Endodermal cell (in vitro differentiated cells): ENCODE data around the gene JUP. TPM values are rescaled to one million over a fixed set of nuclear protein-coding genes. Genes with fewer than 3 reads are reported as not detected.
A peak's percentile ranks its signal among the peaks of the same experiment; 100 is the strongest.

Experiments
- DNase-seq: peaks from one replicate; pipeline ENCODE4 v3.0.0-alpha.2; 2017
- H3K27ac ChIP-seq: 2 replicates; pipeline ENCODE4 v1.5.1; 2013; ENCODE audit warnings: mild to moderate bottlenecking, low read depth, low read length, moderate library complexity
- H3K27me3 ChIP-seq: 2 replicates; pipeline ENCODE4 v1.6.1; 2013; ENCODE audit warnings: mild to moderate bottlenecking, low read length, moderate library complexity; ENCODE audit not compliant: insufficient read depth, control insufficient read depth, poor library complexity, severe bottlenecking
- H3K36me3 ChIP-seq: 2 replicates; pipeline ENCODE4 v1.7.0; 2013; ENCODE audit warnings: mild to moderate bottlenecking, low read length, moderate library complexity; ENCODE audit not compliant: control insufficient read depth, insufficient read depth
- H3K4me1 ChIP-seq: one replicate; pipeline ENCODE4 v1.7.0; 2013; ENCODE audit warnings: low read length; ENCODE audit not compliant: control insufficient read depth, insufficient read depth
- H3K4me3 ChIP-seq: 2 replicates; pipeline ENCODE4 v1.5.1; 2013; ENCODE audit warnings: mild to moderate bottlenecking, low read length, moderate library complexity
- H3K9ac ChIP-seq: 2 replicates; pipeline ENCODE4 v1.6.1; 2013; ENCODE audit warnings: mild to moderate bottlenecking, low read length, moderate library complexity; ENCODE audit not compliant: poor library complexity, severe bottlenecking; ENCODE audit errors: extremely low read depth
- H3K9me3 ChIP-seq: 2 replicates; pipeline ENCODE4 v1.6.1; 2013; ENCODE audit warnings: mild to moderate bottlenecking, low read length, moderate library complexity; ENCODE audit not compliant: control insufficient read depth
- H3K27ac Mint-ChIP-seq: 2 replicates; pipeline ENCODE4 v1.8.0; 2020; ENCODE audit warnings: mixed read lengths
- H3K27me3 Mint-ChIP-seq: 2 replicates; pipeline ENCODE4 v1.8.0; 2021; ENCODE audit warnings: mild to moderate bottlenecking, mixed read lengths; ENCODE audit not compliant: insufficient read depth
- H3K36me3 Mint-ChIP-seq: 2 replicates; pipeline ENCODE4 v1.8.0; 2020; ENCODE audit warnings: low read depth, mixed read lengths
- H3K4me1 Mint-ChIP-seq: 2 replicates; pipeline ENCODE4 v1.8.0; 2020; ENCODE audit warnings: mixed read lengths
- H3K4me3 Mint-ChIP-seq: 2 replicates; pipeline ENCODE4 v1.8.0; 2020; ENCODE audit warnings: mild to moderate bottlenecking, moderate library complexity, mixed read lengths
- H3K9me3 Mint-ChIP-seq: 2 replicates; pipeline ENCODE4 v1.8.0; 2020; ENCODE audit warnings: mild to moderate bottlenecking, mixed read lengths
- WGBS, 2 experiments: methylation state at CpG; one replicate each; pipeline versions ENCODE4 v1.1.5 to v1.1.7; 2013; ENCODE audit warnings: missing lambda C conversion rate in 2 of 2, mixed read lengths in 1 of 2; ENCODE audit not compliant: insufficient coverage in 1 of 2, insufficient read length in 1 of 2; 5-methylcytosine and 5-hydroxymethylcytosine counted together
- total RNA-seq, 2 donors: library from RNA; stranded (reverse); fragmentation: NEBNext Ultra II Directional in 1 of 2; extraction: Animal tissue kit (Norgen Biotek cat#: 25700) in 1 of 2; gene quantifications; 2 replicates in 1 of 2; 3 replicates in 1 of 2; pipeline ENCODE4 v1.2.1, GENCODE V29; 2021
- TF ChIP-seq, protein P1 (sequence below): fragments of 200-600 bp; sonication (generic); conservative IDR thresholded peaks from 2 replicates; pipeline ENCODE4 v1.5.0; 2021; ENCODE audit warnings: antibody characterized with exemption, mild to moderate bottlenecking

The JUP gene
- total RNA-seq, 2 donors from 2014 or later: 112 to 167 TPM

DNA sequence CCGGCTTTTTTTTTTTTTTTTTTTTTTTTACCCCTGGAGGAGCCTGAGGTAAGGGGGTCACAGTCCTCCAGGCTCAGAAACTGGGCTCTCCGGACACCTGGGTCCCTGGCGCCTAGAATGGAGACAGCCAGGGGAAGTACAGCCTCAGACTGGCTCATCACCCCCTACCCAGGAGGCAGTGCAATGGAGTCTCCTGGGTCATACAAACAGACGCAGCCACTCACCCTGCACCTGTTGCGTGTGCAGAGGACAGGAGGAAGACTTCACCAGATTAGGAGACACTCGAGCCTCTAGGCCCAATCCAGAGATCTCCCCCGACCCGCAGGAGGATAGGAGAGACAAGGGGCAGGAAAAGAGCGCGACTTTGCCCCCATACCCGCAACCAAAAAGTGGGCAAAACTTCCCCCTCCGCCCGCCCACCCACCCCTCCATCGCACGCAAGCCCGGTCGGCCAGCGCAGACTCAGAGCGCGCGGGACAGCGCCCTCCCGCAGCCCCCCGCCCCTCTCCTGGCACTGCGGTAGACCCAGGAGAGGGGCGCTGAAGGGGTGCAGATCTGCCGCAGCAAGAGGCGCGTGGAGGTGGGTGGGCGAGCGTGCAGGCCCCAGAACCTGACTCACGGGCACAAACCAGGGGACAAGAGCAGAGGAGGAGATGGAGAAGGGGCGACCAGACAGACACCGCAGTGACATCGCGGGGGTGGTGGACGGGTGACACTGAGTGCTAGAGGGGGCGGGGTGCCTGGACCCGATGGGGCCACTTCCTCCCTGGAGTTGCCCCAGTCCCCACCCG is 53.0 kb downstream of the JUP start:
- H3K27ac ChIP-seq: no peak overlapping the region
- no peak overlapping the region for H3K27ac Mint-ChIP-seq
- H3K27me3 ChIP-seq: peaks cover 68% of the 10 kb centered on the region
- H3K4me3 Mint-ChIP-seq: peak overlapping the region; percentile 56
- no peaks in the 10 kb centered on the region for H3K9me3 Mint-ChIP-seq
- H3K36me3 ChIP-seq: no peaks in the 10 kb centered on the region
- no peak overlapping the region for H3K9ac ChIP-seq
- no peaks in the 10 kb centered on the region for H3K4me1 ChIP-seq
- DNase-seq: no peak
- peaks cover 80% of the 10 kb centered on the region for H3K27me3 Mint-ChIP-seq
- no peaks in the 10 kb centered on the region for H3K36me3 Mint-ChIP-seq
- TF ChIP-seq, protein P1, sequence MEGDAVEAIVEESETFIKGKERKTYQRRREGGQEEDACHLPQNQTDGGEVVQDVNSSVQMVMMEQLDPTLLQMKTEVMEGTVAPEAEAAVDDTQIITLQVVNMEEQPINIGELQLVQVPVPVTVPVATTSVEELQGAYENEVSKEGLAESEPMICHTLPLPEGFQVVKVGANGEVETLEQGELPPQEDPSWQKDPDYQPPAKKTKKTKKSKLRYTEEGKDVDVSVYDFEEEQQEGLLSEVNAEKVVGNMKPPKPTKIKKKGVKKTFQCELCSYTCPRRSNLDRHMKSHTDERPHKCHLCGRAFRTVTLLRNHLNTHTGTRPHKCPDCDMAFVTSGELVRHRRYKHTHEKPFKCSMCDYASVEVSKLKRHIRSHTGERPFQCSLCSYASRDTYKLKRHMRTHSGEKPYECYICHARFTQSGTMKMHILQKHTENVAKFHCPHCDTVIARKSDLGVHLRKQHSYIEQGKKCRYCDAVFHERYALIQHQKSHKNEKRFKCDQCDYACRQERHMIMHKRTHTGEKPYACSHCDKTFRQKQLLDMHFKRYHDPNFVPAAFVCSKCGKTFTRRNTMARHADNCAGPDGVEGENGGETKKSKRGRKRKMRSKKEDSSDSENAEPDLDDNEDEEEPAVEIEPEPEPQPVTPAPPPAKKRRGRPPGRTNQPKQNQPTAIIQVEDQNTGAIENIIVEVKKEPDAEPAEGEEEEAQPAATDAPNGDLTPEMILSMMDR: no peak
- peak overlapping the region; percentile 84 for H3K4me3 ChIP-seq
- peaks cover 9% of the 10 kb centered on the region for H3K4me1 Mint-ChIP-seq
- no peaks in the 10 kb centered on the region for H3K9me3 ChIP-seq
- WGBS, 2 experiments: 13 to 17% methylated on average over 10 to 34 of the region's 40 CpGs

DNA sequence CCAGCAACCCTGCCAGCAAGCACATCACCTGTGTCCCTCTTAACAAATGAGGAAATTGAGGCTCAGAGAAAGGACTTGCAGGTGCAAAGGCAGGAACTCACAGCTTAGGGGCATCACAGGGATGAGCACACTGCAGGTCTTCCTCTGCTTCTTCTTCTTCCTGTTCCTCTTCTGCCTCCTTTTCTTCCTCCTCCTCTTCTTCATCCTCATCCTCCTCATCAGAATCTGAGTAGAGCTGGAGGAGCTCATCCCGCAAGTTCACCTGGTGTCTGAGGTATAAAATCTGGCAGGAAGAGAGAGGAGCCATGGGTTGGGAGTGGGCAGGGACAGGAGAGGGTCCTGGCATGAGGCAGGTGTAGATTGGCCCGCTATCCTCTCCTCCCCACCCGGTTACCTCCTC is 54.7 kb downstream of the JUP start:
- Histone ChIP-seq H3K27me3 (peaks cover 57% of the 10 kb centered on the region), H3K36me3 (no peaks in the 10 kb centered on the region), H3K9me3 (no peaks in the 10 kb centered on the region), H3K4me3 (no peak overlapping the region), H3K9ac (no peak overlapping the region), H3K27ac (no peak overlapping the region), H3K4me1 (no peaks in the 10 kb centered on the region)
- H3K27me3 Mint-ChIP-seq: peaks cover 70% of the 10 kb centered on the region
- no peak for DNase-seq
- no peaks in the 10 kb centered on the region for H3K36me3 Mint-ChIP-seq
- H3K4me3 Mint-ChIP-seq: no peak overlapping the region
- WGBS, 2 experiments: 75% methylated on average over 2 of the region's 3 CpGs; no CpG with 5 or more reads in 1 of the 2 experiments
- H3K27ac Mint-ChIP-seq: no peak overlapping the region
- TF ChIP-seq, protein P1: no peak
- H3K4me1 Mint-ChIP-seq: peaks cover 5% of the 10 kb centered on the region
- H3K9me3 Mint-ChIP-seq: no peaks in the 10 kb centered on the region

DNA sequence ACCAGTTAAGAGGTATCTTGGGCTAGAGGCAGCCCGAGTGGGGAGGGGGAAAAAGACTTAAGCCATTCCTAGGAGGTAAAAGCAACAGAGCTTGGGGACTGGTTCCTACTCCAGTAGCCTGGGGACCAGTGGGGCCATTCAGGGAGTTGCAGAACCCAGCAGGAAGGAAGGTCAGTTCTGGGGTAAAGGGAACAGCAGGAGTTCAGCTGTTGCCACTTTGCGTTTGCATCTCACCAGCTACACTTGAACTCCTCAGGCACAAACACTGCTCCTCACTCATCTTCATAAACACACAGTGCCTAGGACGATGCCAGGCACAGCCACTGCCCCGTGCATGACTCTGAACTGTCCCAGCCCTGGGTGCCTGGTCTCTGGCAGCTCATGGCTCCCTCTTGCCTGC is 56.0 kb downstream of the JUP start:
- Histone ChIP-seq H3K27ac (no peak overlapping the region), H3K9ac (no peak overlapping the region), H3K27me3 (peaks cover 44% of the 10 kb centered on the region), H3K9me3 (no peaks in the 10 kb centered on the region), H3K4me3 (no peak overlapping the region), H3K36me3 (no peaks in the 10 kb centered on the region), H3K4me1 (no peaks in the 10 kb centered on the region)
- H3K36me3 Mint-ChIP-seq: no peaks in the 10 kb centered on the region
- peaks cover 56% of the 10 kb centered on the region for H3K27me3 Mint-ChIP-seq
- no peak overlapping the region for H3K27ac Mint-ChIP-seq
- H3K4me3 Mint-ChIP-seq: no peak overlapping the region
- WGBS, 2 experiments: 59 to 68% methylated on average over 3 to 4 of the region's 4 CpGs
- peaks cover 5% of the 10 kb centered on the region for H3K4me1 Mint-ChIP-seq
- no peak for DNase-seq
- H3K9me3 Mint-ChIP-seq: no peaks in the 10 kb centered on the region
- TF ChIP-seq, protein P1: no peak
